ENCODE data around the gene SMYD3. TPM values are rescaled to one million over a fixed set of nuclear protein-coding genes. Genes with fewer than 3 reads are reported as not detected.

SMYD3 gene
- total and polyA plus RNA-seq, 2 of the 13 experiments (the other 11 are each of a cell fraction or from before 2014, with no cell fraction given): 27.7 to 35.8 TPM

DNA sequence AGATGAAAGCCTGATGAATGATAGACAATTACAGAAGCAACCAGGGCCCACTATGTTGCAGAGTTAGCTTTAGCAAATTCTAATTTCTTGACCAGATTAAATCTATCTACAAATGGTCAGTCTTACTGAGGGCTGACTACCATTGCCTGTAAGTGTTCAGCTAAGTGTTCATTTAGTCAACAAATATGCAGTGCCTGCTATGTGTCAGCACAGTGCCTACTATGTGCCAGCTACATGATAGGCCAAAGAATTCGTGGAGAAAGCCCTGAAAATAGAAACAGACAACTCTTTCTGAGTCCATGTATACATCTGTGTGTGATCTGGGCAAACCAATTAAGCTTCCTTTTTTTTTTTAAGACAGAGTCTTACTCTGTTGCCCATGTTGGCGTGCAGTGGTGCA lies 212.8 kb downstream of the SMYD3 start:
- FAIRE-seq (no peak), DNase-seq (ENCODE audit: low spot score) (no peak), ATAC-seq (no peak)
- no TSS peak for BruUV-seq (replicated peaks)
- CTCF ChIA-PET (ENCODE audit: low intra/inter-chr PET ratio, low total read pairs): no interaction called here
- Histone ChIP-seq H3K4me1 (ENCODE audit: insufficient read depth, low read length) (no peaks in the 10 kb centered on the region), H3K27ac (ENCODE audit: extremely low read length, insufficient read depth, low read length) (no peak overlapping the region), H3K36me3 (replicated peaks in 1 of 2; ENCODE audit: control insufficient read depth in 1 of 2, insufficient read depth in 2 of 2, low read length in 2 of 2) (no peaks in the 10 kb centered on the region), H3K27me3 (ENCODE audit: control insufficient read depth in 1 of 2, insufficient read depth in 2 of 2, low read length in 2 of 2) (no peaks in the 10 kb centered on the region), H3K79me2 (ENCODE audit: insufficient read depth, low read length) (no peaks in the 10 kb centered on the region), H3K9ac (ENCODE audit: insufficient read depth, low read depth, low read length) (no peak overlapping the region), H2AFZ (ENCODE audit: low read length) (no peak overlapping the region), H3K4me3 (replicated peaks in 1 of 3; ENCODE audit: insufficient read depth in 1 of 3, low read depth in 2 of 3, low read length in 3 of 3) (no peak overlapping the region), H4K20me1 (ENCODE audit: insufficient read depth, low read length) (no peaks in the 10 kb centered on the region), H3K9me3 (ENCODE audit: low read length) (no peaks in the 10 kb centered on the region), H3K4me2 (ENCODE audit: low read depth, low read length) (no peak overlapping the region)
- WGBS (ENCODE audit: low lambda C conversion rate): 85% methylated on average over 2 of the region's 2 CpGs
- POLR2A ChIA-PET: no interaction called here
- intact Hi-C loops (cut with micrococcal nuclease; ENCODE audit: unreplicated experiment) (no loop called here), in situ Hi-C loops (cut with HindIII; ENCODE audit: extremely low pct_ligation_motif_present, low pct_unique_long_range_greater_than_20kb) (no loop called here)
- TF ChIP-seq ISX (CRISPR knock-in tag; conservative IDR thresholded peaks at IDR 0.05) (no peak), NFE2 (CRISPR knock-in tag; IDR thresholded peaks at IDR 0.05) (no peak), SNAPC2 (CRISPR knock-in tag; IDR thresholded peaks at IDR 0.05) (no peak), NR2F1 (CRISPR knock-in tag; IDR thresholded peaks at IDR 0.05) (no peak), ZNF501 (CRISPR knock-in tag; IDR thresholded peaks at IDR 0.05) (no peak), MED1 (CRISPR knock-in tag; IDR thresholded peaks at IDR 0.05) (no peak), ZNF225 (CRISPR knock-in tag; IDR thresholded peaks at IDR 0.05) (no peak), EED (CRISPR knock-in tag; IDR thresholded peaks at IDR 0.05) (no peak), CBX5 (CRISPR knock-in tag; IDR thresholded peaks at IDR 0.05; ENCODE audit: borderline replicate concordance) (no peak), FOXA1 (IDR thresholded peaks at IDR 0.05) (no peak), FOXA1 (CRISPR knock-in tag; IDR thresholded peaks at IDR 0.05) (no peak), CBFB (CRISPR knock-in tag; IDR thresholded peaks at IDR 0.05) (no peak), ATF7-NPFF (CRISPR knock-in tag; IDR thresholded peaks at IDR 0.05; ENCODE audit: low read depth) (no peak), ZNF788 (CRISPR knock-in tag; IDR thresholded peaks at IDR 0.05; ENCODE audit: borderline replicate concordance) (no peak), SIN3B (IDR thresholded peaks at IDR 0.05; ENCODE audit: low read length) (no peak), RORA (CRISPR knock-in tag; IDR thresholded peaks at IDR 0.05) (no peak), CBX1 (IDR thresholded peaks at IDR 0.05; ENCODE audit: low read depth) (no peak), ZFP36L1 (CRISPR knock-in tag; IDR thresholded peaks at IDR 0.05) (no peak), CREB1 (IDR thresholded peaks at IDR 0.05) (no peak), CREB1 (CRISPR knock-in tag; IDR thresholded peaks at IDR 0.05) (no peak)
